Gastroesophageal sphincter (tissue), 4 donors: ENCODE measurements around the gene ICAM3. TPM values are rescaled to one million over a fixed set of nuclear protein-coding genes. Genes with fewer than 3 reads are reported as not detected.

ENCODE experiments used
- ATAC-seq: fragments of 150-250 bp; one replicate; pipeline ENCODE4 v1.9.1; 2016; ENCODE audit warnings: mild to moderate bottlenecking, moderate library complexity
- H3K27ac ChIP-seq, 4 donors: fragments of 200-600 bp; sonication (generic) in 3 of 4; 1 replicate in 3 of 4; 2 replicates in 1 of 4; pipeline ENCODE4 v1.5.1; 2016 to 2019
- H3K27me3 ChIP-seq: fragments of 200-600 bp; sonication (generic); one replicate; pipeline ENCODE4 v1.5.1; 2019
- H3K36me3 ChIP-seq, 2 donors: fragments of 200-600 bp; sonication (generic); one replicate each; pipeline ENCODE4 v1.5.1; 2019; ENCODE audit warnings: control low read depth in 1 of 2
- H3K4me1 ChIP-seq, 3 donors: fragments of 200-600 bp; sonication (generic); 1 replicate in 2 of 3; 2 replicates in 1 of 3; pipeline ENCODE4 v1.5.1; 2016 to 2019; ENCODE audit warnings: control low read depth in 2 of 3
- H3K4me3 ChIP-seq, 2 donors: fragments of 200-600 bp; sonication (generic); one replicate each; pipeline ENCODE4 v1.5.1; 2019; ENCODE audit warnings: mild to moderate bottlenecking in 1 of 2, moderate library complexity in 1 of 2
- H3K9me3 ChIP-seq, 3 donors: fragments of 200-600 bp; sonication (generic); one replicate each; pipeline ENCODE4 v1.5.1; 2017 to 2019; ENCODE audit warnings: control low read depth in 2 of 3
- CTCF ChIP-seq, 4 experiments: fragments of 200-600 bp in 2 of 4; fragments of 450-650 bp in 2 of 4; sonication (generic) in 1 of 4; IDR thresholded peaks; one replicate each; pipeline ENCODE4 v1.5.1; 2017 to 2019; ENCODE audit warnings: antibody characterized with exemption in 4 of 4, mild to moderate bottlenecking in 2 of 4, moderate library complexity in 2 of 4
- EP300 ChIP-seq: sonication (generic); formaldehyde crosslinking; IDR thresholded peaks from one replicate; pipeline ENCODE4 v1.6.1; 2017; ENCODE audit warnings: antibody characterized with exemption, mild to moderate bottlenecking
- POLR2A ChIP-seq, 2 donors: fragments of 450-650 bp; IDR thresholded peaks; one replicate each; pipeline ENCODE4 v1.6.1; 2017; ENCODE audit warnings: antibody characterized with exemption in 2 of 2, mild to moderate bottlenecking in 2 of 2, moderate library complexity in 1 of 2
- POLR2AphosphoS5 ChIP-seq: sonication (generic); formaldehyde crosslinking; IDR thresholded peaks from one replicate; pipeline ENCODE4 v1.6.1; 2017; ENCODE audit warnings: antibody characterized with exemption
- WGBS, 2 donors: methylation state at CpG; one replicate each; pipeline ENCODE4 v1.1.5; 2018; ENCODE audit warnings: low coverage in 1 of 2; 5-methylcytosine and 5-hydroxymethylcytosine counted together
- total RNA-seq, 4 donors: library from RNA; depleted of rRNA; stranded (reverse); fragments of >200 nt; gene quantifications; one replicate each; pipeline ENCODE4 v1.1.0, GENCODE V29; 2016

Gene ICAM3
- total RNA-seq, 4 donors from 2014 or later = 3.4 to 9.3 (median 5.6) TPM

GRCh38 chr19:10321417-10321797 lies 18.0 kb downstream of the ICAM3 start:
- Histone ChIP-seq H3K36me3 (peaks cover 0 to 100% of the 10 kb centered on the region in 2 donors), H3K27ac (no peak overlapping the region), H3K27me3 (no peaks in the 10 kb centered on the region), H3K4me3 (no peak overlapping the region), H3K9me3 (no peaks in the 10 kb centered on the region), H3K4me1 (no peaks in the 10 kb centered on the region)
- WGBS, 2 donors = 93% methylated on average over 3 of the region's 11 CpGs; no CpG with 5 or more reads in 1 of the 2 donors
- TF ChIP-seq EP300 (no peak), POLR2AphosphoS5 (no peak), POLR2A (IDR thresholded peaks at IDR 0.05) (no peak), CTCF (IDR thresholded peaks at IDR 0.05) (no peak)
- no peak for ATAC-seq

- WGBS, 2 donors = 90% methylated on average over 2 of the region's 32 CpGs; no CpG with 5 or more reads in 1 of the 2 donors
- H3K27me3 ChIP-seq = no peaks in the 10 kb centered on the region
- TF ChIP-seq POLR2A (IDR thresholded peaks at IDR 0.05) (no peak), POLR2AphosphoS5 (no peak), CTCF (IDR thresholded peaks at IDR 0.05) (no peak), EP300 (no peak)
- H3K36me3 ChIP-seq = peaks cover 0 to 95% of the 10 kb centered on the region in 2 donors
- H3K4me1 ChIP-seq = peaks cover 0 to 5% (median 3%) of the 10 kb centered on the region in 3 donors
- no peaks in the 10 kb centered on the region for H3K9me3 ChIP-seq
- H3K27ac ChIP-seq = no peak overlapping the region
- H3K4me3 ChIP-seq = no peak overlapping the region
- no peak for ATAC-seq
These were observed 18.6 kb downstream of the ICAM3 start for GRCh38 chr19:10320602-10321416.

GRCh38 chr19:10318807-10319682 lies 20.4 kb downstream of the ICAM3 start:
- WGBS, 2 donors = 85 to 100% methylated on average over 2 to 6 of the region's 13 CpGs
- no peak overlapping the region for H3K4me3 ChIP-seq
- H3K4me1 ChIP-seq = peaks cover 0 to 20% (median 8%) of the 10 kb centered on the region in 3 donors
- H3K36me3 ChIP-seq = peaks cover 0 to 77% of the 10 kb centered on the region in 2 donors
- ATAC-seq = no peak
- H3K27me3 ChIP-seq = no peaks in the 10 kb centered on the region
- TF ChIP-seq POLR2AphosphoS5 = no peak
- H3K27ac ChIP-seq = no peak overlapping the region
- no peaks in the 10 kb centered on the region for H3K9me3 ChIP-seq

- WGBS, 2 donors = 88 to 100% methylated on average over 2 to 3 of the region's 15 CpGs
These were observed 21.5 kb downstream of the ICAM3 start for GRCh38 chr19:10317857-10318462.

More at GRCh38 chr19:10317857-10318462, 21.5 kb downstream of the ICAM3 start:
- H3K27ac ChIP-seq = no peak overlapping the region
- H3K36me3 ChIP-seq = peaks cover 0 to 67% of the 10 kb centered on the region in 2 donors
- no peak for TF ChIP-seq POLR2A (IDR thresholded peaks at IDR 0.05)
- no peak for TF ChIP-seq CTCF (IDR thresholded peaks at IDR 0.05)
- TF ChIP-seq EP300 = no peak
- TF ChIP-seq POLR2AphosphoS5 = no peak
- H3K4me3 ChIP-seq = no peak overlapping the region
- no peaks in the 10 kb centered on the region for H3K9me3 ChIP-seq
- H3K4me1 ChIP-seq = peaks cover 0 to 21% (median 8%) of the 10 kb centered on the region in 3 donors
- H3K27me3 ChIP-seq = no peaks in the 10 kb centered on the region
- no peak for ATAC-seq
